ENCODE data around the gene CCDC73. TPM values are rescaled to one million over a fixed set of nuclear protein-coding genes. Genes with fewer than 3 reads are reported as not detected.

Gene CCDC73
- total RNA-seq (0.25 TPM), polyA plus RNA-seq (ENCODE audit: insufficient read depth, low read depth, low replicate concordance) (0.47 TPM)
- long read RNA-seq, donor 1, result 0 reads
- long read RNA-seq, donor 2, partial matches to known transcripts, result 11 of 11 reads
- long read RNA-seq, donor 2, other reads (novel, unspliced or antisense), result 0 of 11 reads
- long read RNA-seq, donor 3, result 0 reads
- long read RNA-seq, donor 4, result 0 reads
- long read RNA-seq, donor 5, result 0 reads
- long read RNA-seq, donor 6, result 0 reads
- long read RNA-seq, donor 7, partial matches to known transcripts, result 0 of 4 reads
- long read RNA-seq, donor 7, other reads (novel, unspliced or antisense), result 4 of 4 reads
- long read RNA-seq, donor 8, result 0 reads
- long read RNA-seq, donor 9, result 0 reads
- long read RNA-seq, donor 10, partial matches to known transcripts, result 19 of 19 reads
- long read RNA-seq, donor 10, other reads (novel, unspliced or antisense), result 0 of 19 reads

DNA sequence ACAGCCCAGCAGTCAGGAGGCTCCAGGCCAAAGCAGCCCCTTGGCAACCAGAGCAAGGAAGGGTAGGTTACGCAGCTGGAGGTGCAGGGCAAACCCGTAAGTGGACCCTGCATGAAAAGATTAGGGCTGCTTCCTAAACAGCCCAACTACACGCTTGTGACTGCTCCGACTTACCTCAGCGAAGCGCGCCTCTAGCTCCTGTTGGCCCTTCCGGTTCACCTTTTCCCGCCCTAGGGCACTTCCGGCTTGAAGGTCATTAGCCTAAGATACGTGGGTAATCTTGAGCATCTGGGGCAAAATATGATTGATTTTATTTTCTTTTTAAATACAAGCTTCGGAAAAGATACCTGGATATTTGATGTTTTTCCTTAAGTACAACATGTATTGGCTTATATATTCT is at the start of gene CCDC73:
CCDC73 (minus strand) TSS at position 224 of the 400 bp plus-strand sequence. CDS start 34,419 bp downstream, outside the sequence.
- no peaks in the 10 kb centered on the region for H3K9me3 ChIP-seq (ENCODE audit: control insufficient read depth in 2 of 3, insufficient read depth in 1 of 3, low read length in 3 of 3)
- H3K4me3 ChIP-seq (ENCODE audit: low read length in 3 of 3), result no peak within 1 kb of the TSS
- DNase-seq (no peak), FAIRE-seq (no peak)
- TF ChIP-seq, protein P1, sequence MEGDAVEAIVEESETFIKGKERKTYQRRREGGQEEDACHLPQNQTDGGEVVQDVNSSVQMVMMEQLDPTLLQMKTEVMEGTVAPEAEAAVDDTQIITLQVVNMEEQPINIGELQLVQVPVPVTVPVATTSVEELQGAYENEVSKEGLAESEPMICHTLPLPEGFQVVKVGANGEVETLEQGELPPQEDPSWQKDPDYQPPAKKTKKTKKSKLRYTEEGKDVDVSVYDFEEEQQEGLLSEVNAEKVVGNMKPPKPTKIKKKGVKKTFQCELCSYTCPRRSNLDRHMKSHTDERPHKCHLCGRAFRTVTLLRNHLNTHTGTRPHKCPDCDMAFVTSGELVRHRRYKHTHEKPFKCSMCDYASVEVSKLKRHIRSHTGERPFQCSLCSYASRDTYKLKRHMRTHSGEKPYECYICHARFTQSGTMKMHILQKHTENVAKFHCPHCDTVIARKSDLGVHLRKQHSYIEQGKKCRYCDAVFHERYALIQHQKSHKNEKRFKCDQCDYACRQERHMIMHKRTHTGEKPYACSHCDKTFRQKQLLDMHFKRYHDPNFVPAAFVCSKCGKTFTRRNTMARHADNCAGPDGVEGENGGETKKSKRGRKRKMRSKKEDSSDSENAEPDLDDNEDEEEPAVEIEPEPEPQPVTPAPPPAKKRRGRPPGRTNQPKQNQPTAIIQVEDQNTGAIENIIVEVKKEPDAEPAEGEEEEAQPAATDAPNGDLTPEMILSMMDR (IDR thresholded peaks at IDR 0.05; ENCODE audit: borderline replicate concordance, extremely low read depth, insufficient read depth), result no peak
- intact Hi-C loops (cut with DNase I), result loop anchor here (10.0 kb wide), 1 partner anchor 470 kb away; no protein-coding TSS in a partner anchor
- H3K36me3 ChIP-seq (ENCODE audit: control insufficient read depth in 2 of 3, insufficient read depth in 3 of 3, low read length in 3 of 3), result no peaks in the 10 kb centered on the region
- no peaks in the 10 kb centered on the region for H3K27me3 ChIP-seq (ENCODE audit: control insufficient read depth, insufficient read depth, low read length)
- no peaks in the 10 kb centered on the region for H3K4me1 ChIP-seq (ENCODE audit: control insufficient read depth in 2 of 3, insufficient read depth in 2 of 3, low read depth in 1 of 3, low read length in 3 of 3)
- no peak within 1 kb of the TSS for H3K9ac ChIP-seq (ENCODE audit: low read length in 3 of 3)
- H3K27ac ChIP-seq (ENCODE audit: low read depth in 2 of 2, low read length in 2 of 2), result no peak within 1 kb of the TSS

DNA sequence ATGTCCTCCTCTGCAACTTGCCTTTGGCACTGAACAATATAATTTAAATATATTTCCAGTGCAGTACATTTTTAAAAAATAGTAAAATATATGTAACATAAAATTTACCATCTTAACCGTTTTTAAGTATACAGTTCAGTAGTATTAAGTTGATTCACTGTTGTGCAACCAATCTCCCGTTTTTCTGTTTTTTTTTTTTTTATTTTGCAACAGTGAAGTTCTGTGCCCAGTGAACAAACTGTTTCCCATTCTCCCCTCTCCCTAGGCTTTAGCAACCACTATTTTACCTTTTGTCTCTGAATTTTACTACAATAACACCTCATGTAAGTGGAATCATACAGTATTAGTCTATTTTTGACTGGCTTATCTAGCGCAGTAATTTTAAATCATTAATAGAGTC is 49.1 kb upstream of the CCDC73 start:
- FAIRE-seq, result no peak
- no peak overlapping the region for H3K4me3 ChIP-seq (ENCODE audit: low read length in 3 of 3)

DNA sequence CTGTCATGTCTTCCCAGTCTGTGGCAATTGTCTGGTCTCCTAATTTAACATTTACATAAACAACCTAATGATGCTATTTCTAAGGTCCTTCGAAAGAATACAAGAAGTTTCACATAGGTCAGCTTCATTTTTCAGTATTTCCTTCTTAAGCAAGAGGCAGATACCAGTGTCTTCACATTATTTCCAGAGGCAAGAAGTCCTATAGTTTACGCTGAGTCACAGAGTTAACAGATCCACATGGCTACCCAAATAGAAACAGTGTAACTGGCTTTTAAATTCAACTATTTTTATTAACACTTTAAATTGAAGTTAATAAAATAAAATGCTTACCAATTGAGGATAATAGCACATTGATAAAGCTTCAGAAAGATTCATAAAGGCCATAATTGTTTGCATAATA is 46.1 kb upstream of the CCDC73 start:
- peaks cover 0 to 4% (median 0%) of the 10 kb centered on the region in 3 donors for H3K36me3 ChIP-seq (ENCODE audit: control insufficient read depth in 2 of 3, insufficient read depth in 3 of 3, low read length in 3 of 3)
- DNase-seq (no peak), FAIRE-seq (no peak)
- H3K4me3 ChIP-seq (ENCODE audit: low read length in 3 of 3), result no peak overlapping the region
- H3K27ac ChIP-seq (ENCODE audit: low read depth in 2 of 2, low read length in 2 of 2), result no peak overlapping the region
- H3K27me3 ChIP-seq (ENCODE audit: control insufficient read depth, insufficient read depth, low read length), result no peaks in the 10 kb centered on the region
- H3K9ac ChIP-seq (ENCODE audit: low read length in 3 of 3), result no peak overlapping the region
- H3K4me1 ChIP-seq (ENCODE audit: control insufficient read depth in 2 of 3, insufficient read depth in 2 of 3, low read depth in 1 of 3, low read length in 3 of 3), result peaks cover 0 to 8% (median 0%) of the 10 kb centered on the region in 3 donors
- TF ChIP-seq, protein P1 (IDR thresholded peaks at IDR 0.05; ENCODE audit: borderline replicate concordance, extremely low read depth, insufficient read depth), result no peak
- no peaks in the 10 kb centered on the region for H3K9me3 ChIP-seq (ENCODE audit: control insufficient read depth in 2 of 3, insufficient read depth in 1 of 3, low read length in 3 of 3)
- intact Hi-C loops (cut with DNase I), result no loop called here

More for the DNA sequence above, 49.1 kb upstream of the CCDC73 start:
- intact Hi-C loops (cut with DNase I), result no loop called here
- H3K4me1 ChIP-seq (ENCODE audit: control insufficient read depth in 2 of 3, insufficient read depth in 2 of 3, low read depth in 1 of 3, low read length in 3 of 3), result no peaks in the 10 kb centered on the region
- no peaks in the 10 kb centered on the region for H3K9me3 ChIP-seq (ENCODE audit: control insufficient read depth in 2 of 3, insufficient read depth in 1 of 3, low read length in 3 of 3)
- peaks cover 0 to 4% (median 0%) of the 10 kb centered on the region in 3 donors for H3K36me3 ChIP-seq (ENCODE audit: control insufficient read depth in 2 of 3, insufficient read depth in 3 of 3, low read length in 3 of 3)
- H3K27me3 ChIP-seq (ENCODE audit: control insufficient read depth, insufficient read depth, low read length), result no peaks in the 10 kb centered on the region
- DNase-seq, result no peak
- H3K27ac ChIP-seq (ENCODE audit: low read depth in 2 of 2, low read length in 2 of 2), result no peak overlapping the region
- H3K9ac ChIP-seq (ENCODE audit: low read length in 3 of 3), result no peak overlapping the region
- TF ChIP-seq, protein P1 (IDR thresholded peaks at IDR 0.05; ENCODE audit: borderline replicate concordance, extremely low read depth, insufficient read depth), result no peak

Data from kidney (tissue), 22 donors.